ENCODE data around the gene OIT3.

Gene OIT3

GRCh38 chr10:72952642-72953158, 59.2 kb downstream of the OIT3 start:
- no peak for DNase-seq (ENCODE audit: low spot score)

- peak; percentile 56 for DNase-seq (ENCODE audit: low spot score)
Measured at GRCh38 chr10:72953687-72954086, 60.1 kb downstream of the OIT3 start.

- DNase-seq (ENCODE audit: low spot score), result no peak
Measured at GRCh38 chr10:72954230-72954595, 60.7 kb downstream of the OIT3 start.

- no peak for DNase-seq (ENCODE audit: low spot score)
Measured at GRCh38 chr10:72954596-72955554, 61.3 kb downstream of the OIT3 start, which contains the start of gene PLA2G12B. Gene PLA2G12B, minus strand, starts transcription at chr10:72954806. Its CDS starts 121 bp downstream, at chr10:72954685.

- no peak for DNase-seq (ENCODE audit: low spot score)
Measured at GRCh38 chr10:72956001-72956400, 62.5 kb downstream of the OIT3 start.

- DNase-seq (ENCODE audit: low spot score), result no peak
Measured at GRCh38 chr10:72976886-72977285, 83.3 kb downstream of the OIT3 start.

GRCh38 chr10:72979709-72980108, 86.2 kb downstream of the OIT3 start:
- DNase-seq (ENCODE audit: low spot score), result no peak

GRCh38 chr10:72980348-72980747, 86.8 kb downstream of the OIT3 start:
- no peak for DNase-seq (ENCODE audit: low spot score)

- DNase-seq (ENCODE audit: low spot score), result no peak
Measured at GRCh38 chr10:72981028-72981881, 87.7 kb downstream of the OIT3 start.

- no peak for DNase-seq (ENCODE audit: low spot score)
Measured at GRCh38 chr10:72981882-72982529, 88.5 kb downstream of the OIT3 start.

All from ecto neural progenitor cell (in vitro differentiated cells).